Cardiac muscle cell (in vitro differentiated cells and primary cell): Measurements from ENCODE around the gene DTD1. TPM values are rescaled to one million over a fixed set of nuclear protein-coding genes. Genes with fewer than 3 reads are reported as not detected.

Experiments
- DNase-seq, 2 donors: peaks; one replicate each; pipeline versions ENCODE4 v3.0.0 to v3.0.0-alpha.2; 2010 to 2017; ENCODE audit warnings: low read depth in 1 of 2, low spot score in 1 of 2
- H3K27ac ChIP-seq: fragments of 200-600 bp; sonication (generic); 2 replicates; pipeline ENCODE4 v1.5.1; 2016
- H3K27me3 ChIP-seq: fragments of 200-600 bp; sonication (generic); 2 replicates; pipeline ENCODE4 v1.6.0; 2016; ENCODE audit warnings: control low read depth
- H3K36me3 ChIP-seq: fragments of 200-600 bp; sonication (generic); 2 replicates; pipeline ENCODE4 v1.5.1; 2016; ENCODE audit warnings: control low read depth
- H3K4me1 ChIP-seq: fragments of 200-600 bp; sonication (generic); 2 replicates; pipeline ENCODE4 v1.8.1; 2017; ENCODE audit warnings: low read depth, mild to moderate bottlenecking, mixed run types
- H3K4me3 ChIP-seq: fragments of 200-600 bp; sonication (generic); 2 replicates; pipeline ENCODE4 v1.5.1; 2016; ENCODE audit warnings: mild to moderate bottlenecking
- H3K9me3 ChIP-seq: fragments of 200-600 bp; sonication (generic); 2 replicates; pipeline ENCODE4 v1.5.1; 2017; ENCODE audit warnings: low read depth, mild to moderate bottlenecking, control low read depth
- polyA plus RNA-seq: library from polyadenylated mRNA; unstranded; fragments of >200 nt; fragmentation: Nextera tagmentation; extraction: Ambion mirVana; gene quantifications from 2 replicates; pipeline ENCODE4 v1.2.1, GENCODE V29; 2016
- total RNA-seq: library from RNA; depleted of rRNA; stranded (reverse); fragments of >200 nt; gene quantifications from 2 replicates; pipeline ENCODE4 v1.2.3, GENCODE V29; 2016
- TF ChIP-seq, protein P1 (sequence below): IDR thresholded peaks from 2 replicates; pipeline ENCODE4 v1.5.1; 2012; ENCODE audit warnings: low read depth, mild to moderate bottlenecking, low read length

Gene DTD1
- total and polyA plus RNA-seq, 2 experiments from 2014 or later: 62.8 to 71.6 TPM

DNA sequence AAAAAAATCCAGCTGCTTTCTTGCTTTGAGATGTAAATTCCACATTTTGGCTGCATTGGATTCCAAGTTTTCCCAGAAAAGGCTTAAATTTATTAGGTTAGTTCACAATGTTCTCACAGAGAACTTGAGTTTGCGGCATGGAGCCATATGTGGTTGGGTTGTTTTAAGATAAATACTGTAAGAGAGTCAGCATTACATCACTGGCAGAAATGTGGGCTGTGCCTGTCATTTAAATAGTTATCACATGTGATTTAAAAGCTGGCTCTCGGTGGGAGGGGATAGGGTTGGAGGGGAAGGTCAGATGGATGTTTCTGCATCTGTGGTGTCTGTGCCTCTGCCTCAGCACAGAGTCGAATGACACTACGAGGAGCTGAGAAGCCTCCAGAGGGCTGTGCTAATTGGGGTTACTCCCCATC lies 151.9 kb downstream of the DTD1 start:
- no peaks in the 10 kb centered on the region for H3K4me1 ChIP-seq
- no peak overlapping the region for H3K4me3 ChIP-seq
- no peaks in the 10 kb centered on the region for H3K27me3 ChIP-seq
- H3K9me3 ChIP-seq: no peaks in the 10 kb centered on the region
- TF ChIP-seq, protein P1, sequence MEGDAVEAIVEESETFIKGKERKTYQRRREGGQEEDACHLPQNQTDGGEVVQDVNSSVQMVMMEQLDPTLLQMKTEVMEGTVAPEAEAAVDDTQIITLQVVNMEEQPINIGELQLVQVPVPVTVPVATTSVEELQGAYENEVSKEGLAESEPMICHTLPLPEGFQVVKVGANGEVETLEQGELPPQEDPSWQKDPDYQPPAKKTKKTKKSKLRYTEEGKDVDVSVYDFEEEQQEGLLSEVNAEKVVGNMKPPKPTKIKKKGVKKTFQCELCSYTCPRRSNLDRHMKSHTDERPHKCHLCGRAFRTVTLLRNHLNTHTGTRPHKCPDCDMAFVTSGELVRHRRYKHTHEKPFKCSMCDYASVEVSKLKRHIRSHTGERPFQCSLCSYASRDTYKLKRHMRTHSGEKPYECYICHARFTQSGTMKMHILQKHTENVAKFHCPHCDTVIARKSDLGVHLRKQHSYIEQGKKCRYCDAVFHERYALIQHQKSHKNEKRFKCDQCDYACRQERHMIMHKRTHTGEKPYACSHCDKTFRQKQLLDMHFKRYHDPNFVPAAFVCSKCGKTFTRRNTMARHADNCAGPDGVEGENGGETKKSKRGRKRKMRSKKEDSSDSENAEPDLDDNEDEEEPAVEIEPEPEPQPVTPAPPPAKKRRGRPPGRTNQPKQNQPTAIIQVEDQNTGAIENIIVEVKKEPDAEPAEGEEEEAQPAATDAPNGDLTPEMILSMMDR: no peak
- DNase-seq: peak; percentile 5 to 88
- H3K36me3 ChIP-seq: no peaks in the 10 kb centered on the region
- no peak overlapping the region for H3K27ac ChIP-seq

DNA sequence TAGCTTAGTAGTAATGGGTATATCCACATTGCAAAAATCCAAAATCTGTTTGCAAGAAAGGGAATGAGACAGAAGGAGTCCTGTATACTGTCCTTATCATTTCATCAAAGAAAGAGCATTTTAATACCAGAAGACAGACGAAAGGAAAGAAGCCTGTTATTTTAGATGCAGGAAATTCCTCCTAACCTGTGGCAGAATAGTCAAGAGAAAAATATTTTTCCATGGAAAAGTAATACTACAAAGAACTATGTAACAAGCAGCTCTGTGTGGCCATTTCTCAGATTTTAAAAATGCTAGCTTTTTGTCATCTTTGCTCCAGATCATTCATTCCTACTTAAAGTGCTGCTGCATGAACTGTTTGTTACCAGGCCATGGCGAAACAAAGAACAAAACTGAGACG lies 152.9 kb downstream of the DTD1 start:
- no peak for DNase-seq
- H3K4me3 ChIP-seq: no peak overlapping the region
- H3K9me3 ChIP-seq: no peaks in the 10 kb centered on the region
- no peaks in the 10 kb centered on the region for H3K36me3 ChIP-seq
- H3K27ac ChIP-seq: no peak overlapping the region
- TF ChIP-seq, protein P1: no peak
- no peaks in the 10 kb centered on the region for H3K4me1 ChIP-seq
- no peaks in the 10 kb centered on the region for H3K27me3 ChIP-seq

DNA sequence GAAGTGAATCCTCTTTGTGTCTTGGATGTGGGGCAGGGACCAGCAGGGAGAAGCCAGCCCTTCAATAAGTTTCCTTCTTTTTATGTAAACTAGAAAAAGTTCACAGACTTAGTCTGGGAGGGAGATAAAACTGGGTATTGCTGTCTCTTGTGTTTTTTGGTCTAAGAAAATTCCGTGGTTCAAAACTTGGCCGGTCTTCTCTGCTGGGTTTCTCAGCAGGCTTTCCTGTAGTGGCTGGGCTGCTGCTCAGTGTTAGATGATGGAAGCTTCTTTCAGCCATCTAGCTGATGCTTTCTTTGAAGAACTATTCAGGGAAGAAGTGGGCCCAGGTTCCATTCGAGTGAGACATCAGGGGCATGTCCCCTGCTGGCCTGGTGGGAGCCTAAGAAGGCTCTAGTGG lies 155.0 kb downstream of the DTD1 start:
- no peak for DNase-seq
- TF ChIP-seq, protein P1: no peak

DNA sequence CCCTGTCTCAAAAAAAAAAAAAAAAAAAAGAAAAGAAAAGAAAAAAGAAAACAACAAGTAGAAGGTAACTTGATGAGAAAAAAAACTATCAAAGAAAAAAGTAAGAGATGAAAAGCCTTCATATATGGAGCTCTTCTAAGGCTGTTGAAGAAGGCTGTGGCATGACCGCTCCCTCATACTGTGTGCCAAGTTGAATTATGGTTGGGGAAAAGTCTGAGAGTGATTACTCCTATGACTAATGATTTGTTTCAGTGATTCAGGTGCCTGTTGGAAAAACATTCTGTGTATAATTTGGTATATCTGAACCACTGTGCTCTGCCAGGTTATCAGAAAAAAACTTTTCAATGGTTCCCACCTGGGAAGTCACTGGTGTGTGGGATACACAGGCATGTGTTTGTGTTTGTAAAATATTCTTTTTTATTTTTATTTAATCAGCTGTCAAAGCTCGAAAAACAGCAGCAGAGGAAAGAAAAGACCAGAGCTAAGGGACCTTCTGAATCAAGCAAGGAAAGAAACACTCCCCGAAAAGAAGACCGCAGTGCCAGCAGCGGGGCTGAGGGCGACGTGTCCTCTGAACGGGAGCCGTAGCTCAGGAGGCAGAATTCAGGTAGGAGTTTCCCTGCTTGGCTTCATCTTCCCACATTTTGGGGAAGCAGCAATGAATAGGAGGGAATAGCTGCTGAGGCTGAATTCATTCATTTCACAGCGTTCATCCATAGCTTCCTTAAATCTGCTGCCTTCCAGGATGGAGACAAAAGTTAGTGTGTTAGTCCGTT lies 156.0 kb downstream of the DTD1 start:
- DNase-seq: no peak
- Histone ChIP-seq H3K27me3 (no peaks in the 10 kb centered on the region), H3K4me1 (no peaks in the 10 kb centered on the region), H3K4me3 (no peak overlapping the region), H3K27ac (no peak overlapping the region), H3K9me3 (no peaks in the 10 kb centered on the region), H3K36me3 (no peaks in the 10 kb centered on the region)
- TF ChIP-seq, protein P1: no peak

More for the DNA sequence above, 155.0 kb downstream of the DTD1 start:
- Histone ChIP-seq H3K27me3 (no peaks in the 10 kb centered on the region), H3K27ac (no peak overlapping the region), H3K9me3 (no peaks in the 10 kb centered on the region), H3K4me3 (no peak overlapping the region), H3K36me3 (no peaks in the 10 kb centered on the region), H3K4me1 (no peaks in the 10 kb centered on the region)

DNA sequence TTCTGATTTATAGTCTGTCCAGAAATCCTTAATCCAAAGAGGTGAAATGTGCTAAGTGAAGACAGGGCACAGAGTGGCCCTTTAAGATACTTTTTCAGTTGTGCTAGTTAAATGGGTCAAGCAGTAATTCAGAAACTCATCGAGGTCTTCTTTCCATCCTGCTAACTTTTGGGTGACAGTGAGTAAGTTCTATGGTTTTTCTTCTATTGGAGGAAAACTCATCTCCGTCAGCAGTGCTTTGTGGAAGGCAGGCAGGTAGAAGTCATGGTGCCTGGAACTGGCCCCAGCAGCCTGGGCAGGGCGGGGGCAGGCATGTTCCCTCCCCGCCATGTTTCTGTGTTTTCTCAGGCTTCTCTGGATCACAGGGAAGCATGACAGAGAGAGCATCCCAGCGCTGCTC lies 159.2 kb downstream of the DTD1 start:
- Histone ChIP-seq H3K4me1 (no peaks in the 10 kb centered on the region), H3K4me3 (no peak overlapping the region), H3K27ac (no peak overlapping the region), H3K27me3 (no peaks in the 10 kb centered on the region), H3K9me3 (no peaks in the 10 kb centered on the region), H3K36me3 (no peaks in the 10 kb centered on the region)
- DNase-seq: no peak
- TF ChIP-seq, protein P1: no peak
